HG02623 (cell line): ENCODE data around the gene PFN1.

Source experiments
- ATAC-seq: cut with Tn5 transposase; IDR thresholded peaks from one replicate; pipeline ENCODE4 v1.9.1; 2021; ENCODE audit warnings: moderate library complexity; ENCODE audit not compliant: unreplicated experiment

Gene PFN1

GRCh38 chr17:4946312-4946976 lies 1.9 kb downstream of the PFN1 start:
- ATAC-seq: no peak

- ATAC-seq: no peak
Observed at GRCh38 chr17:4945944-4946280, 2.4 kb downstream of the PFN1 start.

DNA sequence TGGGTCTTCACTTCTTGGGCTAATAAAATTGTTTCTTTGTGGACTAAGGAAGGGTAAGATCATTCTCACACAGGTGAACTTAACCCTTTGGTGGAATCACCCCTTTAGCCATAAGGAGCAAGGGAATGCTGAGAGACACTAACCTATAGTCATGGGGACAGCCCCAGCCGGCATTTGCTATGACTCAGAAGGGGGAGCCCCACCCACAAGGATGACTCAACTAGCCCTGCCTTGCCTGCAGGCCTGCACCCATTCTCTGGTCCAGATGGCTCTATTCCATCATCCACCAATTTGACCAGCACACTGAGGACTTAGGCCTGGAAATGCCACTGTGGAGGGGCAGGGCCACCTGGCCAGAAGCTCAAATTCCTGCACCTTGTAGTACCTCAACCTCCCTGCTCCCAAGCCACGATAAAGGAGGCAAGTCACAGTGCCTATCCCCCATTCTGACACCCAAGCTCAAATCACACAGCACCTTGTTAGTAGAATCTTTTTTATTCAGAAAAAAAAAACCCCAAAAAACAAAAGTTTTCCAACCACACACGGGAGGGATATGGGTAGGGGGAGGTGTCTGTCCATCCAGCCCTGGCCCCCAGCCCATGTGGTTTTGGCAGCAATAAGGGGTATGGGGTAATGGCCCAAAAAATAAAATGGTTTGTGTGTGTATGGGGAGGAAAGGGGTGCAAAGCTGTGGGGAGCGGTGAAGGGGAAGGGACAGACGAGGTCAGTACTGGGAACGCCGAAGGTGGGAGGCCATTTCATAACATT lies 3.0 kb downstream of the PFN1 start:
- ATAC-seq: no peak

DNA sequence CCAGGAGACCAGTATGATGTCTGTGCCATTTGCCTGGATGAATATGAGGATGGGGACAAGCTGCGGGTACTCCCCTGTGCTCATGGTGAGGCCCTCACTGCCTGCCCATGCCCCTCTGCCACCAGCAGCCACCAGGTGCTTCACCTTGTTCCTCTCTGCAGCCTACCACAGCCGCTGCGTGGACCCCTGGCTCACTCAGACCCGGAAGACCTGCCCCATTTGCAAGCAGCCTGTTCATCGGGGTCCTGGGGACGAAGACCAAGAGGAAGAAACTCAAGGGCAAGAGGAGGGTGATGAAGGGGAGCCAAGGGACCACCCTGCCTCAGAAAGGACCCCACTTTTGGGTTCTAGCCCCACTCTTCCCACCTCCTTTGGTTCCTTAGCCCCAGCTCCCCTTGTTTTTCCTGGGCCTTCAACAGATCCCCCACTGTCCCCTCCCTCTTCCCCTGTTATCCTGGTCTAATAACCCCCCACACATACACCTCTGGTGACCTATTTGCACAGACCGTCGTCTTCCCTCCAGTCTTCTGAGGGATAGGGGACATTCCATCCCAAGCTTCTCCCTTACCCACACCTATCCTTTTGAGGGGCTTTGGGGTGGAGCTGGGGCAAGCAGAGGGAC lies 3.7 kb downstream of the PFN1 start:
- no peak for ATAC-seq

- no peak for ATAC-seq
Observed at GRCh38 chr17:4944163-4944553, 4.2 kb downstream of the PFN1 start.

DNA sequence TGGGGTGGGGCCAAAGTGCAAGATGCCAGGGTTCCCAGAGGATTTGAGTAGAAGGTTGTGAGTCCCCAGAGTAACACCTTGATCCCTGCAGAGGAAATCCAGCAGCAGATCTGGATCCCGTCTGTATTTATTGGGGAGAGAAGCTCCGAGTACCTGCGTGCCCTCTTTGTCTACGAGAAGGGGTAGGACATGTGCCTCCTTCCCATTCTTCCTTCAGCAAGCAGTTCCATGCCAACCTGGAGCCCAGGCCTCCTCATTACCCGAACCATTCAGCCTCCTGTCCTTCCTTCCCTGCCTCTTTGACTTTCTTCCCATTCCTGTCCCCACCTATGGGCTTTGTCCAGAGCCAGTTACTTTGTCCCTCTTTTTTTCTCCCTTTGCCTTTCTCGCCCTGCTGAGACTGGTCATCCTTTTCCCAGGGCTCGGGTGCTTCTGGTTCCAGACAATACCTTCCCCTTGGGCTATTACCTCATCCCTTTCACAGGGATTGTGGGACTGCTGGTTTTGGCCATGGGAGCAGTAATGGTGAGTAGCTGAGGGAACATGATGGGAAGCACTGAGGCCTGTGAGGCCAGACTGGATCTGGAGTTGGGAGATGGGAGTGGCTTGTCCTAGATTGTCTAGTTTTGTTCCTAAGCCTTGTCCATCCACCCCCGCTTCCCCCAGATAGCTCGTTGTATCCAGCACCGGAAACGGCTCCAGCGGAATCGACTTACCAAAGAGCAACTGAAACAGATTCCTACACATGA lies 5.4 kb downstream of the PFN1 start:
- ATAC-seq: no peak

- no peak for ATAC-seq
Observed at GRCh38 chr17:4941319-4941610, 7.1 kb downstream of the PFN1 start.

DNA sequence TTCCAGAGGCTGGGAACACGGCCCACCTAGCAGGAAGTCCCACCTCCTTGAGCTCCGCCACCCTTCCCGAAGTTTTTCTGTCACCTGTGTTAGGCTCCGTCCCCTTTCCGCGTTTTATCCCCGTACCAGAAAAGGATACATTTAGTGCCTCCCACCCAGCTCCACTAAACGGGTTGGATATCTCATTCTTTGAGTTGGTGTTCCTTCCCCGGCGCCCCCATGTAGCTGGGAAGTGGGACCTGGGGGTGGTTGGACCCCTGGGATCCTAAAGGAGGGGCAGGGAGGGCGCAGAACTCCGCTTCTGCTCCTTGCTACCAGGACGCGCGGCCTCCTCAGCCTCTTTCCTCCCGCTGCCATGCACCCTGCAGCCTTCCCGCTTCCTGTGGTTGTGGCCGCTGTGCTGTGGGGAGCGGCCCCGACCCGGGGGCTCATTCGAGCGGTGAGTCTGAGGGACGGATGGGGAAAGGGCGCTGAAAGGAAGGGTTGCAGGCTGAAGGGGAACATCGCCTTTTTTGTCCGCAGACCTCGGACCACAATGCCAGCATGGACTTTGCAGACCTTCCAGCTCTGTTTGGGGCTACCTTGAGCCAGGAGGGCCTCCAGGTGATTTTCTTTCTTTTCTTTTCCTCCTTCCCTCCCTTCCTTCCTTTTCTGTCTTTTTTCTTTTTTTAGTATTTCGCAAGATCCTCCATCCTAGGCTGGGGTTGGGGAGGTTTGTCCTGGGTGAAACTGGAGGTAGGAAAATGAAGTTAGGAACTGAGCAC lies 7.6 kb downstream of the PFN1 start:
- ATAC-seq: no peak

DNA sequence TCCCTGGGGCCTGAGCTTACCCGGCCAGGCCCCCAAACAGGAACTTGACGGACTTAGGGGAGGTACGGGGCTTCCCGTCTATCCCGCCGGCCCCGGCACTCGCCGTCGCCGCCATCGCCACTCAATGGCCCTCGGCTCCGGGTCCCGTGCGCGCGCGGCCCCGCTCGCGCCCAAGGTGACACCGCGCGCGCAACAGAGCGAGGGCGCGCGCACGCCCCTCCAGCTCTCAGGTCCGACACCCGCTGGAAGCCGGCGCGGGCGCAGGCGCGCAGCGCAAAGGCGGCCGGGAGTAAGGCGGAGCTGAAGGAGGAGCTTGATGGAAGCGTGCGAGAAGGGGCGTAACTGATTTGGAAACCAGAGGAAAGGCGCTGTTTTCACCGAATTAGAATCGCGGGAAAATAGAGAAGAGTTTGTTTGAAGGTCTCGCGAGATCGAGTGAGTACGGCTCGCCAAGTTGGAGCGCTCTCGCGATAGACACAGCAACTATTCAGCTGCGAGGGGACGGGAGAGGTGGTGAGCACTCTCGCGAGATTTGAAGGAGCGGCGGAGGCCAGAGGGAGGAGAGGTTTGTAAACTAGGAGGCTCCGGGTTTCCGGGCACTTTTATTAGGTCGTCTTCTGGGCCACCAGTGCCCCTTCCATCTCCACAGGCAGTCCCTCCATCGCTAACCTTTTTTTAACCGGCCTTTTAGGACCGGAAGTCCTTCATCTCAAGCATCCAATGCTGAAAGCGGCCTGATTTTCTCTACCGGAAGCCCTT lies 8.4 kb downstream of the PFN1 start, which contains the start of the genes RNF167 and SLC25A11:
Gene RNF167 (plus strand): TSS at position 473 of the 759 bp plus-strand sequence. CDS start 642 bp downstream, outside the sequence.
Gene SLC25A11 (minus strand): TSS at position 251 of the 759 bp plus-strand sequence. CDS start 136 bp downstream, at position 115.
- ATAC-seq: peak; percentile 70

- peak; percentile 4 for ATAC-seq
Observed at GRCh38 chr17:4939546-4939795, 8.9 kb downstream of the PFN1 start.

- ATAC-seq: no peak
Observed at GRCh38 chr17:4938688-4939545, 9.4 kb downstream of the PFN1 start.

GRCh38 chr17:4938069-4938491 lies 10.2 kb downstream of the PFN1 start:
- no peak for ATAC-seq

GRCh38 chr17:4937553-4937952 lies 10.8 kb downstream of the PFN1 start:
- no peak for ATAC-seq

GRCh38 chr17:4936436-4936835 lies 11.9 kb downstream of the PFN1 start:
- no peak for ATAC-seq

GRCh38 chr17:4935650-4936049 lies 12.7 kb downstream of the PFN1 start:
- ATAC-seq: no peak

- ATAC-seq: no peak
Observed at GRCh38 chr17:4934173-4934979, 14.0 kb downstream of the PFN1 start.

DNA sequence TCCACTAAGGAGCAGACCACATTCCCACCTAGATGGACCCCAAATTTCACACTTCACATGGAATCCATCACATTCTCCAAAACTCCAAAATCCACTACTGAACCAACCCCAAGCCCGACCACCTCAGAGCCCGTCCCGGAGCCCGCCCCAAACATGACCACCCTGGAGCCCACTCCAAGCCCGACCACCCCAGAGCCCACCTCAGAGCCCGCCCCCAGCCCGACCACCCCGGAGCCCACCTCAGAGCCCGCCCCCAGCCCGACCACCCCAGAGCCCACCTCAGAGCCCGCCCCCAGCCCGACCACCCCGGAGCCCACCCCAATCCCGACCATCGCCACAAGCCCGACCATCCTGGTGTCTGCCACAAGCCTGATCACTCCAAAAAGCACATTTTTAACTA lies 14.7 kb downstream of the PFN1 start:
- no peak for ATAC-seq

- ATAC-seq: no peak
Observed at GRCh38 chr17:4932756-4933155, 15.6 kb downstream of the PFN1 start.

DNA sequence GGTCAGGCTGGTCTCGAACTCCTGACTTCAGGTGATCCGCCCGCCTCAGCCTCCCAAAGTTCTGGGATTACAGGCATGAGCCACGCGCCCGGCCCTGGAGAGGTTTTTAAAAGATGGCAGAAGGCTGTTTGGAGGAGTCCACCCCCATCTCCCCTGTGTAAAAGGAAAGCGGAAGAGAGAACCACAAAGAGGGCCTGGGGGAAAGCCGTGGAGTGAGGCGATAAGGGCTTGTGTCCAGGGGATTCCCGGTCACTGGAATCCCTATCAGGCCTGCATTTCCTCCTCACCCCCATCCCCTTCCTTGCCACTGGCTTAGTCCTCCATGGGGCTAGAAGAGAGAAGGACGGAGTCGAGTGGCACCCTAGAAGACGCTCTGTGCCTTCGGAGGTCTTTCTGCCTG lies 16.4 kb downstream of the PFN1 start, which contains the start of gene GP1BA:
Gene GP1BA (plus strand): TSS at position 315 of the 400 bp plus-strand sequence. CDS start 328 bp downstream, outside the sequence.
- ATAC-seq: no peak
